Endothelial cell of umbilical vein (primary cell): ENCODE measurements around the gene NCK2. TPM values are rescaled to one million over a fixed set of nuclear protein-coding genes. Genes with fewer than 3 reads are reported as not detected.

Experiments used
- BruUV-seq: library from RNA; stranded (reverse); fragments of 400-500 nt; replicated peaks from 2 replicates; lab custom pipeline; 2021; lab: Mats Ljungman, UMichigan
- CTCF ChIA-PET: fragments of 300-600, 350-600 bp; sonication (Branson Sonifier 250); formaldehyde crosslinking; loops from one replicate; lab custom pipeline; 2021; ENCODE audit warnings: antibody characterized with exemption, inconsistent platforms; lab: Charles Lee
- POLR2A ChIA-PET: fragments of 300-600, 350-600 bp; sonication (Branson Sonifier 250); formaldehyde crosslinking; loops from one replicate; lab custom pipeline; 2021; ENCODE audit warnings: antibody characterized with exemption, inconsistent platforms; lab: Charles Lee
- DNase-seq: peaks from one replicate; pipeline ENCODE4 v3.0.0-alpha.2; 2011; ENCODE audit warnings: low read depth, low spot score
- FAIRE-seq: peaks from 2 replicates; lab custom pipeline; 2011; peaks lifted over from hg19 to GRCh38; lab: Jason Lieb, UNC
- H2AFZ ChIP-seq: 2 replicates; pipeline ENCODE4 v1.6.0; 2012; ENCODE audit warnings: low read depth, low read length, control low read depth, inconsistent platforms
- H3K27ac ChIP-seq: 2 replicates; pipeline ENCODE4 v1.5.1; 2011; ENCODE audit warnings: low read depth, mild to moderate bottlenecking, control low read depth, low read length, moderate library complexity; ENCODE audit not compliant: insufficient read depth
- H3K27me3 ChIP-seq, 2 experiments: 2 replicates each; pipeline versions ENCODE4 v1.6.0 to v1.6.1; 2011; ENCODE audit warnings: low read length in 2 of 2, mixed read lengths in 1 of 2; ENCODE audit not compliant: control insufficient read depth in 2 of 2, insufficient read depth in 2 of 2
- H3K36me3 ChIP-seq, 2 experiments: 2 replicates in 1 of 2; 3 replicates in 1 of 2; pipeline ENCODE4 v1.5.1; 2011; ENCODE audit warnings: low read length in 2 of 2, mild to moderate bottlenecking in 1 of 2, moderate library complexity in 1 of 2; ENCODE audit not compliant: control insufficient read depth in 2 of 2, insufficient read depth in 2 of 2; ENCODE audit errors: extremely low read depth in 1 of 2
- H3K4me1 ChIP-seq: 3 replicates; pipeline ENCODE4 v1.5.1; 2011; ENCODE audit warnings: mild to moderate bottlenecking, low read length; ENCODE audit not compliant: control insufficient read depth, insufficient read depth; ENCODE audit errors: extremely low read depth
- H3K4me2 ChIP-seq: 2 replicates; pipeline ENCODE4 v1.6.1; 2011; ENCODE audit warnings: low read length, control low read depth, mixed read lengths; ENCODE audit not compliant: insufficient read depth
- H3K4me3 ChIP-seq, 3 experiments: fragments of 200-600 bp in 1 of 3; sonication (generic), shearing (Covaris generic) in 1 of 3; replicated peaks in 1 of 3; 2 replicates each; pipeline ENCODE4 v1.5.1; 2011 to 2016; ENCODE audit warnings: control low read depth in 3 of 3, low read length in 3 of 3, mild to moderate bottlenecking in 2 of 3, inconsistent platforms in 1 of 3, low read depth in 1 of 3, moderate library complexity in 1 of 3; ENCODE audit not compliant: insufficient read depth in 1 of 3
- H3K79me2 ChIP-seq: 2 replicates; pipeline ENCODE4 v1.6.0; 2012; ENCODE audit warnings: low read length, inconsistent platforms; ENCODE audit not compliant: control insufficient read depth, insufficient read depth
- H3K9ac ChIP-seq: replicated peaks from 2 replicates; pipeline ENCODE3; 2011; ENCODE audit warnings: low read length, control low read depth; ENCODE audit not compliant: insufficient read depth; ENCODE audit errors: extremely low read depth
- H3K9me1 ChIP-seq: replicated peaks from 3 replicates; pipeline ENCODE4 v1.6.0; 2011; ENCODE audit warnings: mild to moderate bottlenecking, low read length; ENCODE audit not compliant: control insufficient read depth, insufficient read depth; ENCODE audit errors: extremely low read depth
- H3K9me3 ChIP-seq: replicated peaks from 2 replicates; pipeline ENCODE4 v1.5.1; 2012; ENCODE audit warnings: low read length, inconsistent platforms; ENCODE audit not compliant: control insufficient read depth, insufficient read depth
- H4K20me1 ChIP-seq: replicated peaks from 2 replicates; pipeline ENCODE3; 2011; ENCODE audit warnings: mild to moderate bottlenecking, low read length; ENCODE audit not compliant: control insufficient read depth, insufficient read depth; ENCODE audit errors: extremely low read depth
- EZH2 ChIP-seq: IDR thresholded peaks from 2 replicates; pipeline ENCODE4 v1.6.1; 2012; ENCODE audit warnings: borderline replicate concordance, low read depth, mild to moderate bottlenecking, moderate library complexity, low read length, inconsistent platforms; ENCODE audit not compliant: severe bottlenecking
- FOS ChIP-seq: IDR thresholded peaks from 2 replicates; pipeline ENCODE4 v1.6.1; 2011; ENCODE audit warnings: mild to moderate bottlenecking, low read length, moderate library complexity, borderline replicate concordance; ENCODE audit not compliant: insufficient read depth
- GATA2 ChIP-seq: IDR thresholded peaks from 2 replicates; pipeline ENCODE4 v1.7.0; 2011; ENCODE audit warnings: low read depth, mild to moderate bottlenecking, moderate library complexity, mixed read lengths, low read length; ENCODE audit not compliant: insufficient read length, insufficient read depth
- JUN ChIP-seq: IDR thresholded peaks from 2 replicates; pipeline ENCODE4 v1.6.1; 2011; ENCODE audit warnings: borderline replicate concordance, low read depth; ENCODE audit not compliant: insufficient read length, insufficient read depth
- MYC ChIP-seq: IDR thresholded peaks from one replicate; pipeline ENCODE4 v1.6.1; 2011; ENCODE audit warnings: mild to moderate bottlenecking, low read depth, low read length
- POLR2A ChIP-seq: IDR thresholded peaks from 2 replicates; pipeline ENCODE4 v1.6.1; 2012; ENCODE audit warnings: low read depth, mild to moderate bottlenecking, control low read depth, low read length
- POLR2AphosphoS5 ChIP-seq: IDR thresholded peaks from 2 replicates; pipeline ENCODE4 v1.6.1; 2012; ENCODE audit warnings: low read depth, mild to moderate bottlenecking, control low read depth, low read length, moderate library complexity; ENCODE audit not compliant: insufficient read depth
- dilution Hi-C: fragments of 300-500 bp; cut with MboI; formaldehyde crosslinking; loops from one replicate; pipeline ENCODE4 v1.15.0; 2019; ENCODE audit warnings: low sequenced_read_pairs; ENCODE audit not compliant: extremely low pct_ligation_motif_present
- intact Hi-C: fragments of 100-400 bp; cut with micrococcal nuclease; formaldehyde crosslinking; loops from one replicate; pipeline ENCODE4 v1.10.0; 2022
- polyA plus RNA-seq, 4 experiments: library from polyadenylated mRNA; depleted of rRNA in 3 of 4; stranded (reverse) in 3 of 4; unstranded in 1 of 4; fragments of >200 nt; gene quantifications; 2 replicates each; pipeline versions ENCODE4 v1.2.1 to v1.2.3, GENCODE V29; 2011 to 2012; ENCODE audit warnings: missing spikeins in 1 of 4
- total RNA-seq: library from RNA; stranded (reverse); gene quantifications from 2 replicates; pipeline ENCODE4 v1.2.3, GENCODE V29; 2021
- TF ChIP-seq, protein P1 (sequence below): IDR thresholded peaks from 2 replicates; pipeline ENCODE4 v1.6.1; 2011; ENCODE audit not compliant: insufficient read depth, insufficient read length
- TF ChIP-seq, protein P2 (sequence below), 2 donors: IDR thresholded peaks; 1 replicate in 1 of 2; 2 replicates in 1 of 2; pipeline ENCODE4 v1.5.1; 2011; ENCODE audit warnings: low read length in 2 of 2, mild to moderate bottlenecking in 2 of 2, moderate library complexity in 2 of 2, control low read depth in 1 of 2, inconsistent platforms in 1 of 2, low read depth in 1 of 2; ENCODE audit not compliant: insufficient read depth in 1 of 2; ENCODE audit errors: extremely low read depth in 1 of 2

NCK2 gene
- total and polyA plus RNA-seq, 2 donors (not counting 3 experiments of a cell fraction or from before 2014, with no cell fraction given): 23.8 to 39.1 TPM

DNA sequence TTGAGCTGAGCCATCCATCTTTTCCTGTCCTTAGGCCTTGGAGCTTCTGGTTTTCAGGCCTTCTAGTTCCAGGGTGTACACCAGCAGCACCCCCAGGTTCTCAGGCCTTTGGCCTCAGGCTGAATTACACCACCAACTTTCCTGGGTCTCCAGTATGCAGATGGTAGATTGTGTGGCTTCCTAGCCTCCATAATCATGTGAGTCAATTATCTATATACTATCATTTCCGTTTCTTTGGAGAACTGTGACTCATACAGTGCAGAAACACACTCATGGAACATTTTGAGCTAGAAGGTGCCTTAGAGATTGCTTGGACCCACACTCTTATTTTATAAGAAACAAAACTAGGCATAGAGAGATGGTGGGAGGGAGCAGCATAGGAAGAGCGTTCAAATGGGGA is 167.4 kb downstream of the NCK2 start:
- FAIRE-seq: no peak
- dilution Hi-C loops: no loop called here

DNA sequence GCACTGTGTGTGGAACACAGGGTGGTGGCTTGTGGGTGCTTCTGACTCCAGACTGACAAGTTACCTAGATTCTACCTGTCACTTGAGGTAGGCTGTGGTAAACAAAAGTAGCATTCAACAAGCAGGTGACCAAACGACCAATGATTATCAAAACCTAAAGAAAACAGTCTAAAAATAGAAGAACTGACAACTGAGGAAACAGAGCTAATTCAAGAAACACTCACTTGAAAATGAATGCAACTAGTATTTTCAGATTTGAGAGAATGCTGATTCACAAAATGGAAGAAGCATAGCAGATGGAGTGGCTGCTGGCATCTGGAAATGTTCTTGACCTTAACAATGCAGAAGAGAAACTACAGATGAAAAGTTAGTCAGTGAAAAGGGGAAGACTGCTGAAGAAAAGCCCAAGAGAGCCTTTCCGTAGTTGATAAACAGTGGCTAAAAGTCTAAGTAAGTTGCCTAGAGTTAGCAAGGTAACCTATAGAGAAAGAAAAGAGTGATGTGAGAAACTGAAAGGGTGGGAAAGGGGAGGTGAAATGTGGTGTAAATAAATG is 170.4 kb downstream of the NCK2 start:
- BruUV-seq: no TSS peak
- dilution Hi-C loops: no loop called here
- intact Hi-C loops: no loop called here
- POLR2A ChIA-PET: no interaction called here
- no peaks in the 10 kb centered on the region for H3K4me1 ChIP-seq
- H3K27me3 ChIP-seq: no peaks in the 10 kb centered on the region
- no peak for TF ChIP-seq JUN
- TF ChIP-seq, protein P1, sequence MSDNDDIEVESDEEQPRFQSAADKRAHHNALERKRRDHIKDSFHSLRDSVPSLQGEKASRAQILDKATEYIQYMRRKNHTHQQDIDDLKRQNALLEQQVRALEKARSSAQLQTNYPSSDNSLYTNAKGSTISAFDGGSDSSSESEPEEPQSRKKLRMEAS: no peak
- TF ChIP-seq MYC: no peak
- TF ChIP-seq FOS: no peak
- TF ChIP-seq POLR2AphosphoS5: no peak
- TF ChIP-seq POLR2A: no peak
- TF ChIP-seq, protein P2, sequence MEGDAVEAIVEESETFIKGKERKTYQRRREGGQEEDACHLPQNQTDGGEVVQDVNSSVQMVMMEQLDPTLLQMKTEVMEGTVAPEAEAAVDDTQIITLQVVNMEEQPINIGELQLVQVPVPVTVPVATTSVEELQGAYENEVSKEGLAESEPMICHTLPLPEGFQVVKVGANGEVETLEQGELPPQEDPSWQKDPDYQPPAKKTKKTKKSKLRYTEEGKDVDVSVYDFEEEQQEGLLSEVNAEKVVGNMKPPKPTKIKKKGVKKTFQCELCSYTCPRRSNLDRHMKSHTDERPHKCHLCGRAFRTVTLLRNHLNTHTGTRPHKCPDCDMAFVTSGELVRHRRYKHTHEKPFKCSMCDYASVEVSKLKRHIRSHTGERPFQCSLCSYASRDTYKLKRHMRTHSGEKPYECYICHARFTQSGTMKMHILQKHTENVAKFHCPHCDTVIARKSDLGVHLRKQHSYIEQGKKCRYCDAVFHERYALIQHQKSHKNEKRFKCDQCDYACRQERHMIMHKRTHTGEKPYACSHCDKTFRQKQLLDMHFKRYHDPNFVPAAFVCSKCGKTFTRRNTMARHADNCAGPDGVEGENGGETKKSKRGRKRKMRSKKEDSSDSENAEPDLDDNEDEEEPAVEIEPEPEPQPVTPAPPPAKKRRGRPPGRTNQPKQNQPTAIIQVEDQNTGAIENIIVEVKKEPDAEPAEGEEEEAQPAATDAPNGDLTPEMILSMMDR (IDR thresholded peaks at IDR 0.05; ENCODE audit: extremely low read depth in 1 of 2, insufficient read depth in 1 of 2, low read depth in 1 of 2, low read length in 2 of 2): no peak
- DNase-seq (no peak), FAIRE-seq (no peak)
- no peaks in the 10 kb centered on the region for H3K9me3 ChIP-seq
- H3K27ac ChIP-seq: no peak overlapping the region
- CTCF ChIA-PET: no interaction called here
- no peaks in the 10 kb centered on the region for H4K20me1 ChIP-seq
- H3K9me1 ChIP-seq: no peaks in the 10 kb centered on the region
- no peaks in the 10 kb centered on the region for H3K79me2 ChIP-seq
- no peak overlapping the region for H3K4me3 ChIP-seq
- no peak overlapping the region for H3K4me2 ChIP-seq
- no peaks in the 10 kb centered on the region for H3K36me3 ChIP-seq
- H3K9ac ChIP-seq: no peak overlapping the region
- H2AFZ ChIP-seq: no peak overlapping the region

More for the DNA sequence above, 167.4 kb downstream of the NCK2 start:
- Histone ChIP-seq H3K27me3 (no peaks in the 10 kb centered on the region), H3K79me2 (no peaks in the 10 kb centered on the region), H3K4me1 (no peaks in the 10 kb centered on the region), H3K9ac (no peak overlapping the region), H3K27ac (no peak overlapping the region), H3K36me3 (no peaks in the 10 kb centered on the region), H3K9me3 (no peaks in the 10 kb centered on the region), H4K20me1 (no peaks in the 10 kb centered on the region), H3K9me1 (no peaks in the 10 kb centered on the region), H3K4me3 (no peak overlapping the region), H2AFZ (no peak overlapping the region), H3K4me2 (no peak overlapping the region)
- ChIA-PET CTCF (no interaction called here), POLR2A (no interaction called here)
- DNase-seq: no peak
- no peak for TF ChIP-seq FOS
- no peak for TF ChIP-seq GATA2
- TF ChIP-seq EZH2: no peak
- no peak for TF ChIP-seq MYC
- no peak for TF ChIP-seq POLR2AphosphoS5
- no TSS peak for BruUV-seq
- intact Hi-C loops: no loop called here
